Cardiac fibroblast (primary cell): ENCODE results near the gene STXBP4.
A peak's percentile ranks its signal among the peaks of the same experiment; 100 is the strongest.

Experiments used
- DNase-seq, 2 donors: peaks; one replicate each; pipeline versions ENCODE4 v3.0.0 to v3.0.0-alpha.2; 2010; ENCODE audit warnings: low read depth in 2 of 2
- H3K4me3 ChIP-seq, 2 donors: replicated peaks in 1 of 2; 1 replicate in 1 of 2; 2 replicates in 1 of 2; pipeline ENCODE4 v1.5.1; 2011; ENCODE audit warnings: low read depth in 2 of 2, low read length in 2 of 2, mild to moderate bottlenecking in 2 of 2, moderate library complexity in 1 of 2
- TF ChIP-seq, protein P1 (sequence below): IDR thresholded peaks from one replicate; pipeline ENCODE4 v1.5.1; 2011; ENCODE audit warnings: low read depth, mild to moderate bottlenecking, low read length, inconsistent platforms

Gene STXBP4

DNA sequence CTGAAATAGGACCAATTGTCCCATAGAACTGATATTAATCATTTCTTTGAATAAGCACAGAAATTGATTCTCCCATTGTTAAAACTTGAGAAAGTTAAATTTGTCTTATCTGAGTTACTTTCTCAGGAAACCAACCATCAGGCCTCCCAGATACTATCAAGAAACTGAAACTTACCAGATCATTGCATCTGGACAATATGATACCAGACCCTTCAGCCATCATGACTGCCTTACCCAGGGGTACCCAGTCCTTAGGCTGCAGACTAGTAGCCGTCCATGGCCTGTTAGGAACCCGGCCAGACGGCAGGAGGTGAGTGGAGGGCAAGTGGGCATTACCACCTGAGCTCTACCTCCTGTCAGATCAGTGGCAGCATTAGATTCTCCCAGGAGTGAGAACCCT lies 7.8 kb downstream of the STXBP4 start:
- TF ChIP-seq, protein P1, sequence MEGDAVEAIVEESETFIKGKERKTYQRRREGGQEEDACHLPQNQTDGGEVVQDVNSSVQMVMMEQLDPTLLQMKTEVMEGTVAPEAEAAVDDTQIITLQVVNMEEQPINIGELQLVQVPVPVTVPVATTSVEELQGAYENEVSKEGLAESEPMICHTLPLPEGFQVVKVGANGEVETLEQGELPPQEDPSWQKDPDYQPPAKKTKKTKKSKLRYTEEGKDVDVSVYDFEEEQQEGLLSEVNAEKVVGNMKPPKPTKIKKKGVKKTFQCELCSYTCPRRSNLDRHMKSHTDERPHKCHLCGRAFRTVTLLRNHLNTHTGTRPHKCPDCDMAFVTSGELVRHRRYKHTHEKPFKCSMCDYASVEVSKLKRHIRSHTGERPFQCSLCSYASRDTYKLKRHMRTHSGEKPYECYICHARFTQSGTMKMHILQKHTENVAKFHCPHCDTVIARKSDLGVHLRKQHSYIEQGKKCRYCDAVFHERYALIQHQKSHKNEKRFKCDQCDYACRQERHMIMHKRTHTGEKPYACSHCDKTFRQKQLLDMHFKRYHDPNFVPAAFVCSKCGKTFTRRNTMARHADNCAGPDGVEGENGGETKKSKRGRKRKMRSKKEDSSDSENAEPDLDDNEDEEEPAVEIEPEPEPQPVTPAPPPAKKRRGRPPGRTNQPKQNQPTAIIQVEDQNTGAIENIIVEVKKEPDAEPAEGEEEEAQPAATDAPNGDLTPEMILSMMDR = no peak
- DNase-seq = no peak
- no peak overlapping the region for H3K4me3 ChIP-seq

DNA sequence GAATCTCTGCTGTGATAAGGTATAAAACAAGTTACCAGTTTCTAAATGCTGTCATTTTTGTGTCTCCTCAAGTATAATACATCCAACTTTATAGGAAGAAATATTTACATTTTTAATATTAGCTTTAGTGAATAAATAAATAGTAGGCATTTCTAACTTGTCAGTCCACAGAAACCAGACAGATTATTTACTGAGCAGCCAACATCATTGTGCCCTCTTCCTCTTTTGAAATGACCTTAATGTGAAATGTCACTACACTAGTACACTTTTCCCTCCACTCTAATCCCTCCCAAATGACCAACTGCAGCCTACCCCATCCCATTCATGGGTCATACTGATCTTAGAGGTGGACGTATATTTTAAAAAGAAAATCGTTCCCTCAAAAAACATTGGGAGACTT lies 9.2 kb downstream of the STXBP4 start:
- H3K4me3 ChIP-seq = no peak overlapping the region

GRCh38 chr17:54979657-54980056 lies 11.1 kb downstream of the STXBP4 start:
- TF ChIP-seq, protein P1 = no peak
- DNase-seq = no peak

More for the DNA sequence above, 9.2 kb downstream of the STXBP4 start:
- DNase-seq = no peak
- TF ChIP-seq, protein P1 = no peak

DNA sequence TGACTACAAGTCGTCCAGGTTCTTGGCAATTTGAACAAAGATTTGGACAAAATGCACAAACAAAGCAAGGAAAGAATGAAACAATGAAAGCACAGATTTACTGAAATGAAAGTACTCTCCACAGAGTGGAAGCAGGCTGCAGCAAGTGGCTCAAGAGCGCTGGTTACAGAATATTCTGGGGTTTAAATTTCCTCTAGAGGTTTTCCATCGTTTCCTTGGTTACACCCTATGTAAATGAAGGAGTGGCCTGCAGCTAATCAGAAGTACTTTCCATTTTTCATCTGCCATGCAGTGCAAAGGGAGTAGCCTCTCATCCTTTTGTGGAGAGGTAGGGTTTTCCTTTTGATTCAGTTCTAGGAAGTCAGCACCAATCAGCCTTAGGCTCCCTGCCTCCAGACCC lies 11.8 kb downstream of the STXBP4 start:
- no peak for DNase-seq
- no peak overlapping the region for H3K4me3 ChIP-seq
- TF ChIP-seq, protein P1 = no peak

More at GRCh38 chr17:54979657-54980056, 11.1 kb downstream of the STXBP4 start:
- H3K4me3 ChIP-seq = no peak overlapping the region

GRCh38 chr17:54982399-54982798 lies 13.8 kb downstream of the STXBP4 start:
- TF ChIP-seq, protein P1 = no peak
- no peak overlapping the region for H3K4me3 ChIP-seq

DNA sequence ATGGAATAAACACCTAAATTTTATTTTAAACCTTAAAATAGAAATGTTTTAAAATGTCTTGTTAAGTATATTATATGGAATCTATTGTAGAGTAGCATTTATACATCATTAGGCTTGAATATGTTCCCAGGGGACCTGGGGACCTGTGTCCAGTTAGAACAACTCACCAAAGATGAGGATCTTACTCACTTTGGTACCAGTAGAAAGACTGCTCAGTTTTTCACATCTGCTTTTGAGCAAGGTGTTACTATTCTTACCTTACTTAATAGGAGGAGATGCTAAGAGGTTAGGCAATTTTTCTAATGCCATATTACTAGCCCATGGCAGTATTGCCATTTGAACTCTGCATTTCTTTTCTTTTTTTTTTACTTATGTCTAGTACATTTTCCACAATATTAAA lies 14.7 kb downstream of the STXBP4 start:
- no peak for DNase-seq
- H3K4me3 ChIP-seq = no peak overlapping the region
- TF ChIP-seq, protein P1 = no peak

More at GRCh38 chr17:54982399-54982798, 13.8 kb downstream of the STXBP4 start:
- peak; percentile 87 to 91 for DNase-seq

- TF ChIP-seq, protein P1 = no peak
- H3K4me3 ChIP-seq = no peak overlapping the region
- DNase-seq = peak; percentile 15 to 49
Observed at GRCh38 chr17:54985476-54985875, 16.9 kb downstream of the STXBP4 start.
